Calu3 (cell line): ENCODE results near the gene SMOC2. TPM values are rescaled to one million over a fixed set of nuclear protein-coding genes. Genes with fewer than 3 reads are reported as not detected.

ENCODE experiments used
- BruUV-seq: library from RNA; stranded (reverse); fragments of 400-500 nt; replicated peaks from 2 replicates; lab custom pipeline; 2021; lab: Mats Ljungman, UMichigan
- CTCF ChIA-PET: fragments of 300-600 bp; sonication (Branson Sonifier 250); formaldehyde crosslinking; loops from one replicate; lab custom pipeline; 2022; ENCODE audit warnings: antibody characterized with exemption; lab: Charles Lee
- DNase-seq: peaks from one replicate; pipeline ENCODE4 v3.0.0; 2022
- H3K27ac Mint-ChIP-seq: one replicate; pipeline ENCODE4 v1.8.0; 2022; ENCODE audit warnings: mixed read lengths; ENCODE audit not compliant: unreplicated experiment
- H3K27me3 Mint-ChIP-seq: one replicate; pipeline ENCODE4 v1.8.0; 2022; ENCODE audit warnings: mixed read lengths; ENCODE audit not compliant: unreplicated experiment
- H3K36me3 Mint-ChIP-seq: one replicate; pipeline ENCODE4 v1.8.0; 2022; ENCODE audit warnings: mild to moderate bottlenecking, moderate library complexity, mixed read lengths; ENCODE audit not compliant: insufficient read depth, unreplicated experiment
- H3K4me1 Mint-ChIP-seq: one replicate; pipeline ENCODE4 v1.8.0; 2022; ENCODE audit warnings: mild to moderate bottlenecking, low read depth, mixed read lengths; ENCODE audit not compliant: unreplicated experiment
- H3K4me3 Mint-ChIP-seq: one replicate; pipeline ENCODE4 v1.8.0; 2022; ENCODE audit warnings: mild to moderate bottlenecking, low read depth, moderate library complexity, mixed read lengths; ENCODE audit not compliant: unreplicated experiment
- H3K9me3 Mint-ChIP-seq: one replicate; pipeline ENCODE4 v1.8.0; 2022; ENCODE audit warnings: low read depth, mixed read lengths; ENCODE audit not compliant: unreplicated experiment
- intact Hi-C: fragments of 100-400 bp; cut with micrococcal nuclease; formaldehyde crosslinking; loops from one replicate; pipeline ENCODE4 v1.10.0; 2022; ENCODE audit not compliant: unreplicated experiment
- total RNA-seq: library from RNA; stranded (reverse); gene quantifications from 2 replicates; pipeline ENCODE4 v1.2.3, GENCODE V29; 2022
- TF ChIP-seq, protein P1 (sequence below): fragments of 200-600 bp; IDR thresholded peaks from one replicate; pipeline ENCODE4 v1.8.0; 2022; ENCODE audit warnings: antibody characterized with exemption; ENCODE audit not compliant: unreplicated experiment

The SMOC2 gene
- total RNA-seq, 1 experiment from 2014 or later = 1.1 TPM

DNA sequence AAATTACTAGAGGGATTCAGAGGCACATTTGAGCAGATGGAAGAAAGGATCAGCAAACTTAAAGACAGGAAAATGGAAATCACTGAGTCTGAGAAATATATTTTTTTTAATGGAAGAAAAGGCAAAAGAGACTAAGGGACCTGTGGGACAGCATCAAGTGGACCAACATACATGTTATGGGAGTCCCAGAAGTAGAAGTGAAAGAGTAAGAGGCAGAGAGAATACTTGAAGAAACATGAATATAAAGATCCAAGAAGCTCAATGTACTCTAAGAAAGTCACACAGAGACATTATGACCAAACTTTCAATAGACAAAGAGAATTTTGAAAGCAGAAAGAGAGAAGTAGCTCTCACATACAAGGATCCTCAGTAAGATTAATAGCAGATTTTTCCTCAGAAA is 39.5 kb downstream of the SMOC2 start:
- no peak overlapping the region for H3K4me3 Mint-ChIP-seq
- H3K27me3 Mint-ChIP-seq = peaks cover 23% of the 10 kb centered on the region
- no peak overlapping the region for H3K27ac Mint-ChIP-seq
- TF ChIP-seq, protein P1, sequence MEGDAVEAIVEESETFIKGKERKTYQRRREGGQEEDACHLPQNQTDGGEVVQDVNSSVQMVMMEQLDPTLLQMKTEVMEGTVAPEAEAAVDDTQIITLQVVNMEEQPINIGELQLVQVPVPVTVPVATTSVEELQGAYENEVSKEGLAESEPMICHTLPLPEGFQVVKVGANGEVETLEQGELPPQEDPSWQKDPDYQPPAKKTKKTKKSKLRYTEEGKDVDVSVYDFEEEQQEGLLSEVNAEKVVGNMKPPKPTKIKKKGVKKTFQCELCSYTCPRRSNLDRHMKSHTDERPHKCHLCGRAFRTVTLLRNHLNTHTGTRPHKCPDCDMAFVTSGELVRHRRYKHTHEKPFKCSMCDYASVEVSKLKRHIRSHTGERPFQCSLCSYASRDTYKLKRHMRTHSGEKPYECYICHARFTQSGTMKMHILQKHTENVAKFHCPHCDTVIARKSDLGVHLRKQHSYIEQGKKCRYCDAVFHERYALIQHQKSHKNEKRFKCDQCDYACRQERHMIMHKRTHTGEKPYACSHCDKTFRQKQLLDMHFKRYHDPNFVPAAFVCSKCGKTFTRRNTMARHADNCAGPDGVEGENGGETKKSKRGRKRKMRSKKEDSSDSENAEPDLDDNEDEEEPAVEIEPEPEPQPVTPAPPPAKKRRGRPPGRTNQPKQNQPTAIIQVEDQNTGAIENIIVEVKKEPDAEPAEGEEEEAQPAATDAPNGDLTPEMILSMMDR = no peak
- CTCF ChIA-PET = no interaction called here
- no TSS peak for BruUV-seq
- no peaks in the 10 kb centered on the region for H3K36me3 Mint-ChIP-seq
- H3K9me3 Mint-ChIP-seq = peaks cover 3% of the 10 kb centered on the region
- intact Hi-C loops = no loop called here
- no peak for DNase-seq
- no peaks in the 10 kb centered on the region for H3K4me1 Mint-ChIP-seq

DNA sequence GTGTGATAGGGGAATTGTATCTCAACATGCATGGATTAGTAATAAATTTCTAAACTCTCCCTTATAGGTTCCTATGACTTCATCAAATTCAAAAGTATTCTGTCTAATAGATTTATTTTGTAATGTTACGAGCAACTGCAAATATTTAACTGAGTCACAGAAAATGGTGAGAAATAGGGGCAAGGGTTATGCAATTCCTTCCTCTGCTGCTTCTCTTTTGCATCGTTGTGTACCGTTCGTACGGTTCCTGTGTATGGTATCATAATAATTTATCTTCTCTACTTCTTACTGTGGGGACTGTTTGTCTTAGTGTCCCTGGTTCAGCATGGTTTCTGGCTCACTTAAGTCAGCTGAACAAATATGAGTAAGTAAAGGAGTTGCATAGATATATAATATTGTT is 44.8 kb downstream of the SMOC2 start:
- no peaks in the 10 kb centered on the region for H3K4me1 Mint-ChIP-seq
- DNase-seq = no peak
- no peaks in the 10 kb centered on the region for H3K36me3 Mint-ChIP-seq
- CTCF ChIA-PET = no interaction called here
- H3K27ac Mint-ChIP-seq = no peak overlapping the region
- no TSS peak for BruUV-seq
- intact Hi-C loops = no loop called here
- H3K9me3 Mint-ChIP-seq = no peaks in the 10 kb centered on the region
- TF ChIP-seq, protein P1 = no peak
- peaks cover 21% of the 10 kb centered on the region for H3K27me3 Mint-ChIP-seq
- no peak overlapping the region for H3K4me3 Mint-ChIP-seq

DNA sequence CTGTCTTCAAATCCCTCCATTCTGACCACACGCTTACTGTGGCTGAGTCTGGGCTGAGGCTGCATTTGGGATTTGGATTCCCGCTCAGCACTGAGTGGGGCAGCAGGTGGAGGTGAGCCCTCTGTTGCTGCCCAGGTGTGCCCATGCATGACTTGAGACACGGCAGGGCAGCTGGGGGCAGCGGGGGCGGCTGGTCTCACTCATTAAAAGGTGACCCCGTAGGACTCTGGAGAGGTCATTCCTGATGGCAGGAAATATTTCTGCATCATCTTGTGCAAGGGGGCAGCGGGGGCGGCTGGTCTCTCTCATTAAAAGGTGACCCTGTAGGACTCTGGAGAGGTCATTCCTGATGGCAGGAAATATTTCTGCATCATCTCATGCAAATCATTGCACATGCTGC is 49.8 kb downstream of the SMOC2 start:
- Mint-ChIP-seq H3K27me3 (peaks cover 41% of the 10 kb centered on the region), H3K9me3 (no peaks in the 10 kb centered on the region), H3K4me1 (no peaks in the 10 kb centered on the region), H3K36me3 (no peaks in the 10 kb centered on the region), H3K27ac (no peak overlapping the region), H3K4me3 (no peak overlapping the region)
- intact Hi-C loops = no loop called here
- BruUV-seq = no TSS peak
- TF ChIP-seq, protein P1 = no peak
- CTCF ChIA-PET = no interaction called here
- DNase-seq = no peak

DNA sequence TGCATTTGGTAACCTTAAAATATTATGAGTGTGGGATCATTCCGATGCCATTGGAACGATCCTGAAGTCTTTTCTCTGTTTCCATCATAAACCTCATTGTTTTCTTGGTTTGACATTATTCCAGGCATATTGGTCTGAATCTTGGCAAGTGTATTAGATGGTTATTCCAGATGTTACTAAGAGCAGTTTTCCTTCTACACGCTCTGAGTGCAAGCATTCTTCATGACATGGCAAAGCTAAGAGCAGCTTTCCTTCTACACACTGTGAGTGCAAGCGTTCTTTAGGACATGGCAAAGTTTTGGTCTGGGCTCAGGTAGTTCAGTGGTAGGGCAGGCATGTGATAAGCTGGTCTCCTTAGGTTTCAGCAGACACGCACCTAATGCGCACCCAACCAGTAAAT is 53.0 kb downstream of the SMOC2 start:
- Mint-ChIP-seq H3K27ac (no peak overlapping the region), H3K4me3 (no peak overlapping the region), H3K9me3 (no peaks in the 10 kb centered on the region), H3K36me3 (no peaks in the 10 kb centered on the region), H3K27me3 (peaks cover 28% of the 10 kb centered on the region), H3K4me1 (no peaks in the 10 kb centered on the region)
- BruUV-seq = no TSS peak
- CTCF ChIA-PET = no interaction called here
- TF ChIP-seq, protein P1 = no peak
- no peak for DNase-seq
- intact Hi-C loops = no loop called here
